ENCODE measurements around the gene TMEM238.

TMEM238 gene

GRCh38 chr19:55377356-55378131 is 6.5 kb downstream of the TMEM238 start:
- no peak for DNase-seq (ENCODE audit: low read depth in 2 of 2)

GRCh38 chr19:55376241-55376933 is 7.7 kb downstream of the TMEM238 start, which contains the start of gene TMEM190:
Gene TMEM190 (plus strand): TSS chr19:55376826. CDS start chr19:55376854, 28 bp downstream.
- no peak for DNase-seq (ENCODE audit: low read depth in 2 of 2)

GRCh38 chr19:55373993-55374757 is 9.9 kb downstream of the TMEM238 start:
- DNase-seq (ENCODE audit: low read depth in 2 of 2) = no peak

- DNase-seq (ENCODE audit: low read depth in 2 of 2) = no peak
Measured at GRCh38 chr19:55373306-55373992, 10.6 kb downstream of the TMEM238 start.

GRCh38 chr19:55372316-55373081 is 11.6 kb downstream of the TMEM238 start:
- DNase-seq (ENCODE audit: low read depth in 2 of 2) = no peak

GRCh38 chr19:55370305-55370988 is 13.6 kb downstream of the TMEM238 start, which contains the start of gene IL11:
Gene IL11 (minus strand): TSS chr19:55370463. CDS start chr19:55370310, 153 bp downstream.
- no peak for DNase-seq (ENCODE audit: low read depth in 2 of 2)

- DNase-seq (ENCODE audit: low read depth in 2 of 2) = no peak
Measured at GRCh38 chr19:55369653-55370304, 14.3 kb downstream of the TMEM238 start.

- DNase-seq (ENCODE audit: low read depth in 2 of 2) = no peak
Measured at GRCh38 chr19:55368701-55369563, 15.2 kb downstream of the TMEM238 start.

GRCh38 chr19:55368106-55368505 is 16.0 kb downstream of the TMEM238 start:
- DNase-seq (ENCODE audit: low read depth in 2 of 2) = no peak

- DNase-seq (ENCODE audit: low read depth in 2 of 2) = no peak
Measured at GRCh38 chr19:55366790-55367189, 17.3 kb downstream of the TMEM238 start.

- DNase-seq (ENCODE audit: low read depth in 2 of 2) = no peak
Measured at GRCh38 chr19:55365964-55366363, 18.1 kb downstream of the TMEM238 start.

- no peak for DNase-seq (ENCODE audit: low read depth in 2 of 2)
Measured at GRCh38 chr19:55365245-55365644, 18.8 kb downstream of the TMEM238 start.

- DNase-seq (ENCODE audit: low read depth in 2 of 2) = no peak
Measured at GRCh38 chr19:55362990-55363716, 20.9 kb downstream of the TMEM238 start, which contains the start of gene GARIN5B. Gene GARIN5B (minus strand): TSS chr19:55363260. CDS start chr19:55363066, 194 bp downstream.

GRCh38 chr19:55362174-55362989 is 21.7 kb downstream of the TMEM238 start:
- no peak for DNase-seq (ENCODE audit: low read depth in 2 of 2)

GRCh38 chr19:55360902-55361301 is 23.2 kb downstream of the TMEM238 start:
- no peak for DNase-seq (ENCODE audit: low read depth in 2 of 2)

GRCh38 chr19:55358943-55359908 is 24.9 kb downstream of the TMEM238 start:
- no peak for DNase-seq (ENCODE audit: low read depth in 2 of 2)

Measured in stimulated activated CD8-positive, alpha-beta memory T cell treated with anti-CD3 and anti-CD28 coated beads, Interleukin-15, amount 100 ng/mL, for 4 hours (primary cell).